ENCODE data around the gene KRT14. TPM values are rescaled to one million over a fixed set of nuclear protein-coding genes. Genes with fewer than 3 reads are reported as not detected.
"Not testable (repeated sequence)": the region's sequence is repeated elsewhere in the genome, so short reads cannot be mapped to it uniquely, and the experiment has no call there.

KRT14 gene
- total and polyA plus RNA-seq, 4 donors = 0.30 to 46.7 (median 2.8) TPM

GRCh38 chr17:41619036-41619926 is 32.6 kb upstream of the KRT14 start:
- H3K4me3 ChIP-seq (ENCODE audit: low read length in 2 of 2) = no peak overlapping the region
- H3K27ac ChIP-seq (ENCODE audit: low read depth in 1 of 2, low read length in 2 of 2) = no peak overlapping the region
- ATAC-seq (ENCODE audit: low FRiP score) = no peak
- peak; percentile 24 to 54 for DNase-seq
- H3K36me3 ChIP-seq (ENCODE audit: control insufficient read depth in 1 of 2, insufficient read depth in 2 of 2, low read length in 1 of 2) = no peaks in the 10 kb centered on the region
- no peaks in the 10 kb centered on the region for H3K27me3 ChIP-seq (ENCODE audit: control insufficient read depth in 1 of 2, insufficient read depth in 2 of 2, low read length in 1 of 2)
- WGBS, 2 donors = 87 to 89% methylated on average over 17 to 20 of the region's 20 CpGs
- intact Hi-C loops (cut with DNase I) = no loop called here
- H3K4me1 ChIP-seq (ENCODE audit: control insufficient read depth in 1 of 2, insufficient read depth in 2 of 2, low read length in 2 of 2) = no peaks in the 10 kb centered on the region
- no peaks in the 10 kb centered on the region for H3K9me3 ChIP-seq (ENCODE audit: control insufficient read depth, low read length)

GRCh38 chr17:41618341-41619035 is 31.8 kb upstream of the KRT14 start:
- intact Hi-C loops (cut with DNase I) = no loop called here
- ATAC-seq (ENCODE audit: low FRiP score) (peak; percentile 26), DNase-seq (peak; percentile 24 to 66)
- no peaks in the 10 kb centered on the region for H3K4me1 ChIP-seq (ENCODE audit: control insufficient read depth in 1 of 2, insufficient read depth in 2 of 2, low read length in 2 of 2)
- H3K9me3 ChIP-seq (ENCODE audit: control insufficient read depth, low read length) = no peaks in the 10 kb centered on the region
- WGBS, 2 donors = 82 to 84% methylated on average over 13 of the region's 13 CpGs
- H3K36me3 ChIP-seq (ENCODE audit: control insufficient read depth in 1 of 2, insufficient read depth in 2 of 2, low read length in 1 of 2) = no peaks in the 10 kb centered on the region
- H3K4me3 ChIP-seq (ENCODE audit: low read length in 2 of 2) = no peak overlapping the region
- H3K27me3 ChIP-seq (ENCODE audit: control insufficient read depth in 1 of 2, insufficient read depth in 2 of 2, low read length in 1 of 2) = no peaks in the 10 kb centered on the region
- H3K27ac ChIP-seq (ENCODE audit: low read depth in 1 of 2, low read length in 2 of 2) = no peak overlapping the region

GRCh38 chr17:41617698-41618097 is 31.0 kb upstream of the KRT14 start:
- 85 to 88% methylated on average over 11 of the region's 11 CpGs for WGBS, 2 donors
- no peak for ATAC-seq (ENCODE audit: low FRiP score)
- DNase-seq = peak; percentile 26 to 57
- no peaks in the 10 kb centered on the region for H3K36me3 ChIP-seq (ENCODE audit: control insufficient read depth in 1 of 2, insufficient read depth in 2 of 2, low read length in 1 of 2)
- H3K4me1 ChIP-seq (ENCODE audit: control insufficient read depth in 1 of 2, insufficient read depth in 2 of 2, low read length in 2 of 2) = no peaks in the 10 kb centered on the region
- H3K4me3 ChIP-seq (ENCODE audit: low read length in 2 of 2) = no peak overlapping the region
- intact Hi-C loops (cut with DNase I) = no loop called here
- no peak overlapping the region for H3K27ac ChIP-seq (ENCODE audit: low read depth in 1 of 2, low read length in 2 of 2)
- no peaks in the 10 kb centered on the region for H3K27me3 ChIP-seq (ENCODE audit: control insufficient read depth in 1 of 2, insufficient read depth in 2 of 2, low read length in 1 of 2)
- H3K9me3 ChIP-seq (ENCODE audit: control insufficient read depth, low read length) = no peaks in the 10 kb centered on the region

- DNase-seq (peak; percentile 30 to 52), ATAC-seq (ENCODE audit: low FRiP score) (no peak)
- Histone ChIP-seq H3K4me1 (ENCODE audit: control insufficient read depth in 1 of 2, insufficient read depth in 2 of 2, low read length in 2 of 2) (no peaks in the 10 kb centered on the region), H3K36me3 (ENCODE audit: control insufficient read depth in 1 of 2, insufficient read depth in 2 of 2, low read length in 1 of 2) (no peaks in the 10 kb centered on the region), H3K27ac (ENCODE audit: low read depth in 1 of 2, low read length in 2 of 2) (no peak overlapping the region), H3K27me3 (ENCODE audit: control insufficient read depth in 1 of 2, insufficient read depth in 2 of 2, low read length in 1 of 2) (no peaks in the 10 kb centered on the region), H3K4me3 (ENCODE audit: low read length in 2 of 2) (no peak overlapping the region), H3K9me3 (ENCODE audit: control insufficient read depth, low read length) (no peaks in the 10 kb centered on the region)
- 94 to 97% methylated on average over 3 of the region's 3 CpGs for WGBS, 2 donors
- intact Hi-C loops (cut with DNase I) = no loop called here
These were observed 30.4 kb upstream of the KRT14 start for GRCh38 chr17:41617136-41617535.

- H3K4me1 ChIP-seq (ENCODE audit: control insufficient read depth in 1 of 2, insufficient read depth in 2 of 2, low read length in 2 of 2); H3K27ac ChIP-seq (ENCODE audit: low read depth in 1 of 2, low read length in 2 of 2); H3K36me3 ChIP-seq (ENCODE audit: control insufficient read depth in 1 of 2, insufficient read depth in 2 of 2, low read length in 1 of 2); H3K9me3 ChIP-seq (ENCODE audit: control insufficient read depth, low read length); H3K27me3 ChIP-seq (ENCODE audit: control insufficient read depth in 1 of 2, insufficient read depth in 2 of 2, low read length in 1 of 2); H3K4me3 ChIP-seq (ENCODE audit: low read length in 2 of 2); intact Hi-C loops (cut with DNase I); ATAC-seq (ENCODE audit: low FRiP score): not testable (repeated sequence)
- WGBS, 2 donors = 93 to 97% methylated on average over 4 of the region's 4 CpGs
- peak; percentile 6 to 55 for DNase-seq
These were observed 29.8 kb upstream of the KRT14 start for GRCh38 chr17:41616486-41616885.

GRCh38 chr17:41615454-41615853 is 28.8 kb upstream of the KRT14 start:
- WGBS, 2 donors = 74 to 78% methylated on average over 6 to 7 of the region's 7 CpGs
- Histone ChIP-seq H3K27ac (ENCODE audit: low read depth in 1 of 2, low read length in 2 of 2) (no peak overlapping the region), H3K4me3 (ENCODE audit: low read length in 2 of 2) (no peak overlapping the region), H3K4me1 (ENCODE audit: control insufficient read depth in 1 of 2, insufficient read depth in 2 of 2, low read length in 2 of 2) (no peaks in the 10 kb centered on the region), H3K9me3 (ENCODE audit: control insufficient read depth, low read length) (no peaks in the 10 kb centered on the region), H3K27me3 (ENCODE audit: control insufficient read depth in 1 of 2, insufficient read depth in 2 of 2, low read length in 1 of 2) (no peaks in the 10 kb centered on the region), H3K36me3 (ENCODE audit: control insufficient read depth in 1 of 2, insufficient read depth in 2 of 2, low read length in 1 of 2) (no peaks in the 10 kb centered on the region)
- intact Hi-C loops (cut with DNase I) = no loop called here
- no peak for ATAC-seq (ENCODE audit: low FRiP score)
- peak; percentile 11 to 34 for DNase-seq

GRCh38 chr17:41614767-41615166 is 28.1 kb upstream of the KRT14 start:
- H3K36me3 ChIP-seq (ENCODE audit: control insufficient read depth in 1 of 2, insufficient read depth in 2 of 2, low read length in 1 of 2); H3K9me3 ChIP-seq (ENCODE audit: control insufficient read depth, low read length); H3K27ac ChIP-seq (ENCODE audit: low read depth in 1 of 2, low read length in 2 of 2); H3K4me1 ChIP-seq (ENCODE audit: control insufficient read depth in 1 of 2, insufficient read depth in 2 of 2, low read length in 2 of 2); H3K27me3 ChIP-seq (ENCODE audit: control insufficient read depth in 1 of 2, insufficient read depth in 2 of 2, low read length in 1 of 2); ATAC-seq (ENCODE audit: low FRiP score); intact Hi-C loops (cut with DNase I); H3K4me3 ChIP-seq (ENCODE audit: low read length in 2 of 2): not testable (repeated sequence)
- DNase-seq = peak; percentile 9 to 21
- 79 to 82% methylated on average over 9 of the region's 9 CpGs for WGBS, 2 donors

GRCh38 chr17:41614098-41614497 is 27.4 kb upstream of the KRT14 start:
- Histone ChIP-seq H3K4me1 (ENCODE audit: control insufficient read depth in 1 of 2, insufficient read depth in 2 of 2, low read length in 2 of 2) (no peaks in the 10 kb centered on the region), H3K27me3 (ENCODE audit: control insufficient read depth in 1 of 2, insufficient read depth in 2 of 2, low read length in 1 of 2) (no peaks in the 10 kb centered on the region), H3K9me3 (ENCODE audit: control insufficient read depth, low read length) (no peaks in the 10 kb centered on the region), H3K4me3 (ENCODE audit: low read length in 2 of 2) (no peak overlapping the region), H3K36me3 (ENCODE audit: control insufficient read depth in 1 of 2, insufficient read depth in 2 of 2, low read length in 1 of 2) (no peaks in the 10 kb centered on the region), H3K27ac (ENCODE audit: low read depth in 1 of 2, low read length in 2 of 2) (no peak overlapping the region)
- 91 to 93% methylated on average over 5 of the region's 5 CpGs for WGBS, 2 donors
- ATAC-seq (ENCODE audit: low FRiP score) (no peak), DNase-seq (peak in 1 of 2 donors; percentile 23)
- intact Hi-C loops (cut with DNase I) = no loop called here

Measured in aorta (tissue), 5 donors.